Common myeloid progenitor, CD34-positive (primary cell): Measurements from ENCODE around the gene SEPTIN6. TPM values are rescaled to one million over a fixed set of nuclear protein-coding genes. Genes with fewer than 3 reads are reported as not detected.

ENCODE experiments used
- CTCF ChIA-PET: fragments of 350-600 bp; sonication (Branson Sonifier 250); formaldehyde crosslinking; loops from one replicate; lab custom pipeline; 2021; ENCODE audit warnings: antibody characterized with exemption; lab: Charles Lee
- POLR2A ChIA-PET: fragments of 350-600 bp; sonication (Branson Sonifier 250); formaldehyde crosslinking; loops from one replicate; lab custom pipeline; 2021; ENCODE audit warnings: antibody characterized with exemption; lab: Charles Lee
- DNase-seq, 3 donors: peaks; one replicate each; pipeline versions ENCODE4 v3.0.0 to v3.0.0-alpha.2; 2013
- H3K27ac ChIP-seq, 2 experiments: 1 replicate in 1 of 2; 2 replicates in 1 of 2; pipeline ENCODE4 v1.7.0; 2013; ENCODE audit warnings: inconsistent platforms in 2 of 2, low read length in 2 of 2, mild to moderate bottlenecking in 2 of 2, low read depth in 1 of 2, moderate library complexity in 1 of 2; ENCODE audit not compliant: severe bottlenecking in 2 of 2, insufficient read depth in 1 of 2, poor library complexity in 1 of 2
- H3K27me3 ChIP-seq, 5 experiments: replicated peaks in 2 of 5; 1 replicate in 3 of 5; 2 replicates in 2 of 5; pipeline versions ENCODE4 v1.6.1 to v1.7.0; 2013; ENCODE audit warnings: low read length in 4 of 5, mild to moderate bottlenecking in 2 of 5, moderate library complexity in 2 of 5, inconsistent platforms in 1 of 5; ENCODE audit not compliant: insufficient read depth in 5 of 5, control insufficient read depth in 4 of 5
- H3K36me3 ChIP-seq, 4 experiments: 1 replicate in 2 of 4; 2 replicates in 2 of 4; pipeline versions ENCODE4 v1.6.1 to v1.7.0; 2013; ENCODE audit warnings: low read length in 3 of 4, control low read depth in 1 of 4, mild to moderate bottlenecking in 1 of 4; ENCODE audit not compliant: control insufficient read depth in 4 of 4, insufficient read depth in 4 of 4
- H3K4me1 ChIP-seq, 4 experiments: 1 replicate in 3 of 4; 2 replicates in 1 of 4; pipeline versions ENCODE4 v1.6.1 to v1.7.1; 2013; ENCODE audit warnings: low read length in 3 of 4, mild to moderate bottlenecking in 3 of 4, control low read depth in 1 of 4, inconsistent platforms in 1 of 4, moderate library complexity in 1 of 4; ENCODE audit not compliant: control insufficient read depth in 4 of 4, insufficient read depth in 4 of 4; ENCODE audit errors: control extremely low read depth in 1 of 4
- H3K4me3 ChIP-seq, 7 experiments: 1 replicate in 4 of 7; 2 replicates in 3 of 7; pipeline versions ENCODE4 v1.5.1 to v1.7.0; 2013; ENCODE audit warnings: mild to moderate bottlenecking in 7 of 7, low read length in 6 of 7, moderate library complexity in 6 of 7, inconsistent platforms in 2 of 7, low read depth in 2 of 7, control low read depth in 1 of 7; ENCODE audit not compliant: insufficient read depth in 4 of 7, control insufficient read depth in 1 of 7; ENCODE audit errors: extremely low read depth in 1 of 7
- H3K9me3 ChIP-seq, 5 experiments: 1 replicate in 4 of 5; 2 replicates in 1 of 5; pipeline versions ENCODE4 v1.6.1 to v1.7.1; 2013; ENCODE audit warnings: low read length in 4 of 5, mild to moderate bottlenecking in 2 of 5, inconsistent platforms in 1 of 5, low read depth in 1 of 5, moderate library complexity in 1 of 5; ENCODE audit not compliant: control insufficient read depth in 4 of 5, insufficient read depth in 2 of 5; ENCODE audit errors: control extremely low read depth in 1 of 5
- WGBS: methylation state at CpG from one replicate; pipeline ENCODE4 v1.1.5; 2013; ENCODE audit not compliant: insufficient coverage; 5-methylcytosine and 5-hydroxymethylcytosine counted together
- polyA plus RNA-seq: library from polyadenylated mRNA; unstranded; fragments of 120-200 nt; gene quantifications from one replicate; pipeline ENCODE4 v1.2.1, GENCODE V29; 2013

Gene SEPTIN6
- polyA plus RNA-seq, result 329 TPM

DNA sequence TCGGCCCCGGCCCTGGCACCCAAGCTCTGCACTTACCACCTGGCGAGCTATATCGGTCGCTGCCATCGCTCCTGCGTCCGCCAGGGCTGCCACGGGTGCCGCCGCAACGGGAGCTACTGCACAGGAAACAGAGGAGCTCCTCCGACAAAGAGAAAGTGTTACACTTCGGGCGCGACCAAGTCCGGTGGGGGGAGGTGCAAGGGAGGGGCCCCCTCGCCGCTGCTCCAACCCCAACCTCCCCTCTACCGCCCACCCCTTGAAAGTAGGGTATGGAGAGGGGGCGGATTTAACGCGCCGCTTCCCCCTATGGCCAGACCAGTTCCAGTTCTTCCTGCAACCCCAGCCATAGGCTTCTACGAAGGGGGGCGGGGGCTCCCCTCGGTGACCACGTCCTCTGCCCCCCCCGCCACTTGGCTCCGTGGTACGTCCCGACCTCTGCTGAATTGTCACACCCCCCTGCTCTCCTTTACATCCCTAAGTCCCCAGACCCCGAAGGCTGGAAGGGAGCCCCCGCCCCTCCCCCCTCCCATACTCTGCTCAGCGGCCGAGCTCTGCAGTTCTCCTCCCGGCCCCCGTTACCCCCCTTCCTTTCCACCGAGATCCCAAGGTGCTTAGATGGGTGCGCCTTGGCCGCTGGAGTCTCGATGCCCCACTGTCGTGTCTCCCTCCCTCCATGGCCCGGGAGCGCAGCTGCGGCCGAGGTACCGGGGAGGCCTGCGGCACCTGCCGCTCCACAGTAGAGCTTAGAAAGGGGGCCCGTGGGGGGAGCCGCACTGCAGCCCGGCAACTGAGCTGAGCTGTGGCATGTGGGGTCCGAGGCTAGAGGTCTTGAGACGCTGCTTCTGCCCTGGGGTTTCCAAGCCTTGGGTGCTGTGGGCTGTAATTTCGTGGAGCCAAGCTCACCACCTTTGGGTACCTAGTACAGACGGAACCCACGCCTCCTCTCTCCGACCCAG is at the start of gene SEPTIN6:
TSS of gene SEPTIN6 (minus strand) at position 129 of the 956 bp plus-strand sequence. CDS start at position 66, 63 bp downstream.
- peaks cover 10 to 41% (median 29%) of the 10 kb centered on the region in 4 experiments for H3K4me1 ChIP-seq
- peak; percentile 90 to 97 (median 95) for DNase-seq
- ChIA-PET POLR2A (interaction anchor here (0.9 to 1.8 kb wide), 6 partner anchors 10 to 98 kb away, joined by 3 to 13 read pairs (median 4); partner anchors contain the start of gene RPL39), CTCF (interaction anchor here (1.0 to 4.3 kb wide), 16 partner anchors 10 to 181 kb away, joined by 3 to 26 read pairs (median 4); no protein-coding TSS in a partner anchor)
- 32% methylated on average over 34 of the region's 59 CpGs for WGBS
- H3K36me3 ChIP-seq, result peaks cover 0 to 6% (median 1%) of the 10 kb centered on the region in 4 experiments
- peaks cover 0 to 6% (median 0%) of the 10 kb centered on the region in 5 experiments for H3K27me3 ChIP-seq
- H3K27ac ChIP-seq, result peak within 1 kb of the TSS; percentile 50 to 83
- H3K4me3 ChIP-seq, result peak within 1 kb of the TSS; percentile 74 to 90 (median 82)
- no peaks in the 10 kb centered on the region for H3K9me3 ChIP-seq

DNA sequence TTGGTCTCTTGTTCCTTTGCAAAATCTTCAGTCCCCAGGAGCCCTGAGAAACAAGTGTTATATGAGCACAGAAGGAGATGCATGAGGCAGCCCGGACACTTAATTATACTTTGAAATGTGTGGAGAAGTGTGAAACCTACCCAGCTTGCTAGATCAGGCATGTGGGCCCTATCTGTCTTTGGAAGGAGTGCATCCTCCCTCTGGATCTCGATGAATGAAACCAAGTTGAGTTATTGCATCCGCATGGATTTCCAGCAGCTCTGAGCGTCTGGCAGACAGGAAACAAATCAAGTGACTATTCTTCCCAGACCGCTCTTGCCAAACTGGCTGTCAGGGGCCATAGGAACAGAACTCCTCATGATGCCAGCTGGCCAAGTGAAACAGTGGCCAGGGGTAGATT is 45.8 kb upstream of the SEPTIN6 start:
- no peak for DNase-seq
- POLR2A ChIA-PET, result no interaction called here
- no peaks in the 10 kb centered on the region for H3K9me3 ChIP-seq
- WGBS, result 88% methylated on average over 5 of the region's 5 CpGs
- H3K4me1 ChIP-seq, result peaks cover 0 to 10% (median 3%) of the 10 kb centered on the region in 4 experiments
- CTCF ChIA-PET, result interaction anchor here (1.1 kb wide), 1 partner anchor 45 kb away, joined by 6 read pairs; no protein-coding TSS in a partner anchor
- H3K27ac ChIP-seq, result no peak overlapping the region
- no peaks in the 10 kb centered on the region for H3K27me3 ChIP-seq
- H3K36me3 ChIP-seq, result no peaks in the 10 kb centered on the region
- H3K4me3 ChIP-seq, result no peak overlapping the region

DNA sequence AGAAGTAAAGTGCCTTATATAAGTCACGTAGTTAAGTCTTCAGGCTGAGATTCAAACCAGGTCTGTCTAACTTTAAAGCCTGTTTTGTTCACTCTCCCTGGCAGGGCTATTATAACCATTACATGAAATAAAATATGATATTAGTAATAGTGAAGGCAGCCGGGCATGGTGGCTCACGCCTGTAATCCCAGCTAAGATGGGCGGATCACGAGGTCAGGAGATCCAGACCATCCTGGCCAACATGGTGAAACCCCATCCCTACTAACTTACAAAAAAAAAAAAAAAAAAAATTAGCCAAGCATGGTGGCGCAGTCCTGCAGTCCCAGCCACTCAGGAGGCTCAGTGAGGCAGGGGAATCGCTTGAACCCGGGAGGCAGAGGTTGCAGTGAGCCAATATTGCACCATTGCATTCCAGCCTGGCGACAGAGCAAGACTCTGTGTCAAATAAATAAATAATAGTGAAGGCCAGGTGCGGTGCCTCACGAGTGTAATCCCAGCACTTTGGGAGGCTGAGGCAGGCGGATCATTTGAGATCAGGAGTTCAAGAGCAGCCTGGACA is 43.3 kb upstream of the SEPTIN6 start:
- Histone ChIP-seq H3K4me3 (no peak overlapping the region), H3K27ac (no peak overlapping the region), H3K4me1 (peaks cover 0 to 10% (median 3%) of the 10 kb centered on the region in 4 experiments), H3K36me3 (no peaks in the 10 kb centered on the region), H3K9me3 (no peaks in the 10 kb centered on the region), H3K27me3 (no peaks in the 10 kb centered on the region)
- ChIA-PET POLR2A (no interaction called here), CTCF (interaction anchor here (0.6 to 3.4 kb wide), 3 partner anchors 8 to 44 kb away, joined by 3 to 12 read pairs (median 5); no protein-coding TSS in a partner anchor)
- no peak for DNase-seq
- 86% methylated on average over 5 of the region's 12 CpGs for WGBS

DNA sequence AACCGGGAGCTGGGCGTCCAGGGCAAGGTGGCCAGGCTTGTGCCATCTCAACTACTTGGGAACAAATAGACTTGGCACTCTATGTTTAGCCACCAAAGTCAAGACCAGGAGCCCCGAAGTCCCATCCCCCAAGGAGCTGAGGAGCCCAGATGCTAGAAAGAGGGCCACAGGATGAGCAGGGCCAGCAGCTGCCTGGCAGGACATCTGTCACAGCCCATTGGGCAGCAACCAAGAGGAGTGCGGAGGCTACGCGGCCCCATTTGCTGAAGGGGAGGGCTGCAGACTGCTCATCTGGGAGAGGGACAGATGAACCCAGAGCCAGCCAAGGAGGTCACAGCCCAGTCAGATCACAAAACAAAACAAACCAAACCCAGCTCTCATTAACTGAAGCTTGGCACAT is 42.5 kb upstream of the SEPTIN6 start:
- Histone ChIP-seq H3K4me3 (no peak overlapping the region), H3K27me3 (no peaks in the 10 kb centered on the region), H3K36me3 (no peaks in the 10 kb centered on the region), H3K4me1 (peaks cover 0 to 10% (median 3%) of the 10 kb centered on the region in 4 experiments), H3K9me3 (no peaks in the 10 kb centered on the region), H3K27ac (no peak overlapping the region)
- DNase-seq, result no peak
- 92% methylated on average over 6 of the region's 6 CpGs for WGBS
- ChIA-PET CTCF (interaction anchor here (0.6 to 3.4 kb wide), 4 partner anchors 9 to 244 kb away, joined by 3 to 12 read pairs (median 4); no protein-coding TSS in a partner anchor), POLR2A (no interaction called here)

DNA sequence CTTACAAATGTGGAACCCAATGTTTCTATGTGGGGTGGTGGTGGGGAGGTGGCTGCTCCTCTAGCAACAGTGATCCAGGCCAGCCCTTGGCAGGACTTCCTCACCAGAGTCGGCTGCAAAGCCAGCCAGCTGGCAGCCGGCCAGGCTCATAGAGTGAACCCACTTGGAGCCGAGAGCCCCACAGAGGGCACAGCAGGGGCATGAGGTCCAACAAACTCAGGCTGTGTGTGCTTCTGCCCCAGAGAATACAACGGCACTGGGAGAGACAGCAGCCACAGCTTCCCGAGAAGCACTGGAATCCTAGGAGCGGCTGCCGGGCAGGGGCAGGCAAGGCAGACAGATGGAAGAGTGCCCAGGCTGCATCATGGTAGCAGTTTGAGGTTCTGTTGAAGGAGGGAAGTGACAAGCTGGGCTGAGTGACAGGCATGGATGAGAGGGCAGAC is 42.0 kb upstream of the SEPTIN6 start:
- 25% methylated on average over 7 of the region's 7 CpGs for WGBS
- peak; percentile 32 to 77 (median 74) for DNase-seq
- Histone ChIP-seq H3K4me3 (peak overlapping the region in 1 of 7 experiments; percentile 33), H3K9me3 (no peaks in the 10 kb centered on the region), H3K36me3 (no peaks in the 10 kb centered on the region), H3K27ac (no peak overlapping the region), H3K4me1 (peaks cover 0 to 10% (median 3%) of the 10 kb centered on the region in 4 experiments), H3K27me3 (no peaks in the 10 kb centered on the region)
- CTCF ChIA-PET, result interaction anchor here (0.7 to 3.4 kb wide), 5 partner anchors 9 to 243 kb away, joined by 3 to 12 read pairs (median 3); no protein-coding TSS in a partner anchor
- POLR2A ChIA-PET, result interaction anchor here (0.6 kb wide), 1 partner anchor 153 kb away, joined by 3 read pairs; no protein-coding TSS in a partner anchor

DNA sequence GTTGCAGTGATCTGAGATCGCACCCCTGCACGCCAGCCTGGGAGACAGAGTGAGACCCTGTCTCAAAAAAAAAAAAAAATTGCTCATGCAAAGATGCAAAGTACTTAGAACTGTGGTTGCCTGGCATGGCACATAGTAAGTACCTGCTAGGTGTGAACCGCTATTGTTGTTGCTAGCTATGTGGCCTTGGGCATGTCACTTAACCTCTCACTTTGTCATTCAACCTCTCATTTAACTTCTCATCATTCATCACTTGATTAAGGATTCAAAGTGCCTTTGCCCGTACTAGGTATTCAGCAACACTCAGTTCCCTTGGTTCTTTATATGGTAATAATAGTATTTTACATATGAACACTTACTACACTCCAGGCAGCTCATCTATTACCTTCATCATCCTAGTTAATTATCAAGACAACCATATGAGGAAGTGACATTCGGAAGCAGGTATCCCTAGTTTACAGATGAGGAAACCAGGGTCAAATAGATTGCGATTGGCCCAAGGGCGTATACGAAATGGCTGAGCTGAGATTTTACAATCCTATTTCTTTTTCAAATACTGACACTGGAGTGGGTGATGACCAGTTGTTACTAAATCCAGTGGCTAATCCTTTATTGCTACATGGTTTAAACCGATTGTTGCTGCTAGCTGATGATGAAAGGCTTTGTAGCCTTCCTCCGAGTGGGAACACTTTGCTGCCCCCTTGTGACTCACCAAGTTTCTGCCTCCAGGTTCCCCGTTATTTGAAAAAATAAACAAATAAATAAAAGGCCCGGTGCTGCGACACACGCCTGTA is 36.6 kb upstream of the SEPTIN6 start:
- Histone ChIP-seq H3K4me3 (peak overlapping the region in 1 of 7 experiments; percentile 16), H3K27me3 (no peaks in the 10 kb centered on the region), H3K9me3 (no peaks in the 10 kb centered on the region), H3K27ac (no peak overlapping the region), H3K4me1 (peaks cover 0 to 5% (median 1%) of the 10 kb centered on the region in 4 experiments), H3K36me3 (no peaks in the 10 kb centered on the region)
- peak; percentile 59 to 82 (median 76) for DNase-seq
- 40% methylated on average over 9 of the region's 14 CpGs for WGBS
- ChIA-PET CTCF (interaction anchor here (0.7 to 2.5 kb wide), 17 partner anchors 15 to 217 kb away, joined by 3 to 12 read pairs (median 5); partner anchors contain the start of genes SEPTIN6 and SOWAHD), POLR2A (interaction anchor here (0.9 kb wide), 1 partner anchor 156 kb away, joined by 3 read pairs; no protein-coding TSS in a partner anchor)
